RWPE1 (cell line): ENCODE results near the gene CLCN7.
A peak's percentile ranks its signal among the peaks of the same experiment; 100 is the strongest.

ENCODE experiments used
- CTCF ChIA-PET: fragments of 350-600 bp; sonication (Branson Sonifier 250); formaldehyde crosslinking; extraction: SDS; loops from one replicate; lab custom pipeline; 2021; lab: Yijun Ruan, JAX
- POLR2A ChIA-PET: fragments of 400-600 bp; formaldehyde crosslinking; extraction: SDS; loops from one replicate; lab custom pipeline; 2020; ENCODE audit warnings: antibody characterized with exemption; ENCODE audit not compliant: low non-redundant PET; lab: Yijun Ruan, JAX
- DNase-seq: peaks from one replicate; pipeline ENCODE4 v3.0.0; 2012; ENCODE audit warnings: low spot score
- H3K27ac ChIP-seq: fragments of 450-650 bp; 2 replicates; pipeline ENCODE4 v1.5.1; 2017
- CTCF ChIP-seq: fragments of 450-650 bp; conservative IDR thresholded peaks from 2 replicates; pipeline ENCODE4 v1.5.1; 2017; ENCODE audit warnings: low read depth, mild to moderate bottlenecking

Gene CLCN7

GRCh38 chr16:1450218-1450617, 24.6 kb downstream of the CLCN7 start:
- peak overlapping the region; percentile 5; the same call in 1 of the 2 replicates for H3K27ac ChIP-seq
- TF ChIP-seq CTCF = no peak
- no peak for DNase-seq
- POLR2A ChIA-PET = no interaction called here
- CTCF ChIA-PET = no interaction called here

DNA sequence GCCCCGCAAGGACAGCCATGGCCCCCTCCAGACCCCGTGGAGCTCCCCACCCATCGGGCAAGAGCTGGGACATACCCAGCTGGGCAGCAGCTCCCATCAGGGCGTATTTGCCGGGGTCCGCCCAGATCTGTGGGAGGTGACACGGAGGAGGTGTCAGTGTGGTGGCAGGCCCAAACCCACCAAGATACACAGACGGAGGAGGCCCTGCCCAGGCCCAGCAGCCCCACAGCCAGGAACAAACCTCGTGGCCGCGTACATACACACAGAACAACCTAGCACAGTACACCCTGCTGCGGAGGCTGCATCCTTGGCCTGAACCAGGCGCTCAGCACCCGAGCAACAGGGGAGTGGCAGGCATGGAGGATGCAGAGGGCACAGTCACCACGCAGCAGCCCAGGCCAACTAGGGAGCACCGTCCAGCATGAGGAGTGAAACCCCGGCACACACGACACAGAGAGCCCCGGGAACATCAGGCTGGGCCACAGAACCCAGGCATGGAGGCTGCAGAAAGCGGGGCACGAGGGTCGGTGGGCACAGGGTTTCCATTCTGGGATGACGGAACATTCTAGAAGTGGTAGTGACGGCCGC, 25.5 kb downstream of the CLCN7 start:
- TF ChIP-seq CTCF = no peak
- DNase-seq = no peak
- POLR2A ChIA-PET = no interaction called here
- peak overlapping the region; percentile 5; the same call in 1 of the 2 replicates for H3K27ac ChIP-seq
- CTCF ChIA-PET = no interaction called here

DNA sequence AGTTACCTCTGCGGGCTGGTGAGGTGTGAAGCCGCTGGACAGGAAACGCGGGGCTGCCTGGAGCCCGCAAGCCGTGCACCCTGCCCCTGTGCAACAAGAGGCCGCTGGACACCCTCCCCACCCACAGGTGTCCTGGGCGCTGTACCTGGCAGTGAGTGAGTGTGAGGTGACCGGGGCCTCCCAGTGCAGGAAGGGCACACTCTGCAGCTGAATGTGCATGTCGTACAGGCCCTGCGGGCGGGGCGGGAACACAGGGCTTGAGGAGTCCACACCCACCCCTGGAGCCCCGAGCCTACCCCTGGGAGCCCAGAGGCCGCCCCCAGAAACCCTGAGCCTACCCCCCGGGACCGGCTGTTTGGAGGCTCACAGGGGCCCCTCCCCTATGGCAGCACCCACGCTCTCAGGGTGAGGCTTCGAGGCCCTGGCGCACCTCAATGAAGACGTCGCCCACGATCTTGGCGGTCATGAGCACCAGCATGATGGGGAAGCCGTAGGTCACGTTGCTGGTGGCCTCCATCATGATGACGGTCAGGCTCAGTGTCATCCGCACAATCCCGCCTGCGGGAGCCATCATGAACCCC, 26.2 kb downstream of the CLCN7 start:
- no peak overlapping the region for H3K27ac ChIP-seq
- ChIA-PET CTCF (no interaction called here), POLR2A (no interaction called here)
- TF ChIP-seq CTCF = no peak
- DNase-seq = no peak

DNA sequence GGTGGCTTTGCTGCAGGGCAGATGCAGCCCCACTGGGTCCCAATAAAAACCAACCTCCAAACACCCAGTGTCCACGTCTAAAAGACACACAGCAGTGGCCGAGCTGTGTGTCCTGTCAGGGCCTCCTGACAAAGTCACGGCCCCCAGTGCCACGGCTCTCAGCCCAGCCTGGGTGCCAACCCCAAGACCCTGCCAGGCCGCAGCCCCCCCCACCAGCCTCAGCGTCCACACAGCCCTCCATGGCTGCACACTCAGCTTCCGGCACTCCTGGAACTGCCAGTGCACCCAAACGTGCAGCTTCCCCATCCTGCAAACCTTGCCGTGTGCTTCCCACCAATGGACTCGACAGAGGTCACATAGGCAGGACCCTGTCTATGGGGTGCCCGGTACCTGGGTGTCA, 26.9 kb downstream of the CLCN7 start:
- ChIA-PET POLR2A (no interaction called here), CTCF (no interaction called here)
- no peak overlapping the region for H3K27ac ChIP-seq
- no peak for DNase-seq
- TF ChIP-seq CTCF = no peak

DNA sequence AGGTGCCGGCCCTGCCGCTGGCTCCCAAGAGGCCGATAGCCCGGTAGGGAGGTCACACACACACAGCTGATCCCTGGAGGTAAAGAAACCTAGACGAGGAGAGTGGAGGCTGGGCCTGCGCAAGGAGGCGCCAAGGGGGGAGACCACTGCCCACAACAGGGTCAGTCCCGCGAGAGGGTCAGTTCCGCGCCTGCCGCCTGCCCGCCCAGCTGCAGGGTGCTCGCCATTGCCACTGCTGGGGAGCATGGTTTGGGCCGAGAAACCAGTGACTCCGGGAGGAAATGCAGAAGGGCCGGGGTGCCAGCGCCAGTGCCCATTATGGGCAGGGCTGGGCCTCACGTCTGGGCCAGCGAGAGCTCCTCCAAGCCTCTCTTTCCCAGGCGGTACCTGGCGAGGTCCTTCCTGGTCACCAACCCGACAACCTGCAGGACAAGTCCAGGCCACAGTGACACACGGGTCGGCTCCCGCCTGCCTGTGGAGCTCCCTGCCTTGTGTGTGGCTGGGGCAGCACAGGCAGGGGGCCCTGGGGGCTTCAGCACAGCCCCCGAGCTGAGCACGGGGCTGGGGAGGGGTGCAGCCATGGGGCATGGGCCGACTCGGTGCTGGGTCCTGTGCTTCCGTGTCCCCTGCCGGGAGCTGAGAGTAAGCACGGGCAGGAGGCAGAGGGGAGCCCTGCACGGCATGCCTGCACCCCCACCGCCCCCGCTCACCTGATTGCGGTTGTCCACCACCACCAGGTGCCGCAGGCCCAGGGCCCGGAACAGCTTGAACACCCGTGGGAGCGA, 28.3 kb downstream of the CLCN7 start:
- CTCF ChIA-PET = no interaction called here
- no peak for DNase-seq
- no peak for TF ChIP-seq CTCF
- H3K27ac ChIP-seq = no peak overlapping the region
- POLR2A ChIA-PET = no interaction called here

DNA sequence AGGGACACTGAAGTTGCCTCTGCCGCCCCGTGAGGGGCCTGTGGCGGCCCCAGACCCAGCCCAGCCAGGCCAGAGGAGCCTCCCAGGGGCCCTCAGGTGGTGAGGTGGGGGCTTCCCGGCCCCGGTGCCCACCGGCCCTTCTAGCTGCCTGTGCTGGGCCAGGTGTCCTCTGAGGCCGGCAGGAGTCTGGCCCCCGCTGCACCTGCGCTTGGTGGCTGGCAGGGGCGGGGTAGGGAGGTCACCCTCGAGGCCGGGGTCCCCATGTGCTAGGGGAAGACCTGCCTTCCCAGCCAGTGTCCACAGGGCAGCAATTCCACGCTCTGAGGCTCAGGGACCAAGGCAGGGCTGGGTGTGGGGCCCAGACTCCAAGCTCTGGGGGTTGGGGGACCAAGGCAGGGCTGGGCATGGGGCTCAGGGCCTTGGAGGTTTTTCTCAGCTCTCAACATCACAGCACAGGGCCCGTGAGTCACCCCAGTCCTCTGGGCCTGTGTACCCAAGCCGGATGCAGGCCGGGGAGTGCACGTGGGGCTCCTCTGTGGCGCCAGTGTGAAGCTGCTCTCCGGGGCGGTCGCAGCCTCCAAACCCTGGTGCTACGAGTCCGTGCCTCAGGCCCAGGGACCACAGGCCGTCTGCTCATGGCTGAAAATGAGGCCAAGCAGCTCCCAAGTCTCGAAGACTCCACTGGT, 29.2 kb downstream of the CLCN7 start:
- CTCF ChIA-PET = no interaction called here
- no peak overlapping the region for H3K27ac ChIP-seq
- POLR2A ChIA-PET = no interaction called here
- DNase-seq = no peak
- TF ChIP-seq CTCF = no peak
